LNCAP (cell line): ENCODE data around the gene LAMA3.

Source experiments
- TF ChIP-seq, protein P1 (sequence below): fragments of 450-650 bp; IDR thresholded peaks from 2 replicates; pipeline ENCODE4 v1.5.1; 2017; ENCODE audit warnings: mild to moderate bottlenecking

Gene LAMA3

GRCh38 chr18:23902396-23902795 lies 213.1 kb downstream of the LAMA3 start:
- TF ChIP-seq, protein P1, sequence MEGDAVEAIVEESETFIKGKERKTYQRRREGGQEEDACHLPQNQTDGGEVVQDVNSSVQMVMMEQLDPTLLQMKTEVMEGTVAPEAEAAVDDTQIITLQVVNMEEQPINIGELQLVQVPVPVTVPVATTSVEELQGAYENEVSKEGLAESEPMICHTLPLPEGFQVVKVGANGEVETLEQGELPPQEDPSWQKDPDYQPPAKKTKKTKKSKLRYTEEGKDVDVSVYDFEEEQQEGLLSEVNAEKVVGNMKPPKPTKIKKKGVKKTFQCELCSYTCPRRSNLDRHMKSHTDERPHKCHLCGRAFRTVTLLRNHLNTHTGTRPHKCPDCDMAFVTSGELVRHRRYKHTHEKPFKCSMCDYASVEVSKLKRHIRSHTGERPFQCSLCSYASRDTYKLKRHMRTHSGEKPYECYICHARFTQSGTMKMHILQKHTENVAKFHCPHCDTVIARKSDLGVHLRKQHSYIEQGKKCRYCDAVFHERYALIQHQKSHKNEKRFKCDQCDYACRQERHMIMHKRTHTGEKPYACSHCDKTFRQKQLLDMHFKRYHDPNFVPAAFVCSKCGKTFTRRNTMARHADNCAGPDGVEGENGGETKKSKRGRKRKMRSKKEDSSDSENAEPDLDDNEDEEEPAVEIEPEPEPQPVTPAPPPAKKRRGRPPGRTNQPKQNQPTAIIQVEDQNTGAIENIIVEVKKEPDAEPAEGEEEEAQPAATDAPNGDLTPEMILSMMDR, result no peak

DNA sequence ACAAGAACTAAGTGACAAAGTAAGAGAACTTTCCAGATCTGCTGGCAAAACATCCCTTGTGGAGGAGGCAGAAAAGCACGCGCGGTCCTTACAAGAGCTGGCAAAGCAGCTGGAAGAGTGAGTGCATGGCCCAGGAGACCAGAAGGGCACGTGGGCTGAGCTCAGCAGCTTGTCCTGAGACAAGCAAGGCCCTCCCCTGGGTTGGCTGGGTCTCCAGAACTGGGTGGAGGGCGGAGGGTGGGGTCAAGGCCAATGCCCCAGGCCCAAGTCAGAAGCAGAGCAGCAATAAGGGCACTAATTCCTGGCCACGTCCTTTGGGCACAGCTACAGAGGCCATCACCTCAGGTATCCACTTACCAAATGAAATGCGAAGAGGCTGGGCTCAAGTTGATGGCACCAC lies 214.7 kb downstream of the LAMA3 start:
- TF ChIP-seq, protein P1, result no peak

- TF ChIP-seq, protein P1, result no peak
Measured at GRCh38 chr18:23906658-23907057, 217.4 kb downstream of the LAMA3 start.

DNA sequence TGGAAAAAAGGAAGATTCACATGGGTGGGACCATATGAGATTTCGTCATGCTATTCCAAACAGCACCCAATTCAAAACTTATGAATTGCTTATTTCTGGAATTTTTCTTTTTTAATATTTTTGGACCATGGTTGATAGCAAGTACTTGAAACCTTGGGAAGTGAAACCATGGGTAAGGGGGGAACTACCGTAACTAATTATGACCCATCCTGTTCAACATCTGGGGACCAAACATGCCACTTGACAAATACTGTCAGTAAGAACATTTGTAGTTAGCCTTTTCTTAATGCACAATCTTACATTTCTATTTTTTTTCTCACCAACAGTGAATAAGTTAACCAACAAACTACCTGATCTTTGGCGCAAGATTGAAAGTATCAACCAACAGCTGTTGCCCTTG lies 219.6 kb downstream of the LAMA3 start:
- TF ChIP-seq, protein P1, result no peak

DNA sequence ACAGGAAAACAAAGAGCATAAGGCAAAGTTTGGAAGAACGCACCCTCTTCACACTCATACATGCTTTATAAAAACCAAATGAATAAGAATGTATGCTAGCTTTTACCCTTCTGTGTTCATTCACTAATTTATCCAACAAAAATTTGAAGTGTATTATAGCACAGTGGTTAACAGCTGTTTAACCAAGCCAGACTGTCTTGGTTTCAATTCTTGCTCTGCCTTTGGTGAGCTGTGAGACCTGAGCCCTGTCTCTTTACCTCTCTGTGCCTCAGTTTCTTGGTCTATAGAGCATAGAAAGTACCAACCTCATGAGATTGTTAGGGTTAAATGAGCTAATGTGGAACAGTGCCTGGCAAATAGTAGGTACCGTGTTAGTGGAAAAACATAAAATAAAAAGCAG lies 220.8 kb downstream of the LAMA3 start:
- TF ChIP-seq, protein P1, result no peak

DNA sequence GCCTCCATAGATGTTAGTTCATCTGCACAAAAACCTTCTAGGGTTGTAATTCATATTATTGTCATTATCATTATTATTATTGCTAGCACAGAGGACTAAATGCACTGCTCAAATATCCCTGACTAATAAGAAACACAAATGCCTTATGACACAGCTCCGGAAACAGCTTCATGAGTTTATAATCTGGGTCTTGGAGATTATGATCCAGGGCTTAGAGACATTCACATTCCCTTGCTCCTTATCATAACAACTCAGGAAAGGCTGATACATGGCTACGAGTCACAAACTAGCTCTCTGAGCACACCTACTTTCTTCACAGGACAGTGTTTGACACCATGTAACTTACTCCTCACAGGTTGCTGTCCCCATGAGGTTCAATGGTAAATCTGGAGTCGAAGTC lies 223.1 kb downstream of the LAMA3 start:
- TF ChIP-seq, protein P1, result no peak

GRCh38 chr18:23916338-23916737 lies 227.1 kb downstream of the LAMA3 start:
- TF ChIP-seq, protein P1, result no peak

GRCh38 chr18:23918395-23919032 lies 229.3 kb downstream of the LAMA3 start:
- TF ChIP-seq, protein P1, result peak; percentile 91
